Measurements from ENCODE around the gene CACNA1S.

Gene CACNA1S

DNA sequence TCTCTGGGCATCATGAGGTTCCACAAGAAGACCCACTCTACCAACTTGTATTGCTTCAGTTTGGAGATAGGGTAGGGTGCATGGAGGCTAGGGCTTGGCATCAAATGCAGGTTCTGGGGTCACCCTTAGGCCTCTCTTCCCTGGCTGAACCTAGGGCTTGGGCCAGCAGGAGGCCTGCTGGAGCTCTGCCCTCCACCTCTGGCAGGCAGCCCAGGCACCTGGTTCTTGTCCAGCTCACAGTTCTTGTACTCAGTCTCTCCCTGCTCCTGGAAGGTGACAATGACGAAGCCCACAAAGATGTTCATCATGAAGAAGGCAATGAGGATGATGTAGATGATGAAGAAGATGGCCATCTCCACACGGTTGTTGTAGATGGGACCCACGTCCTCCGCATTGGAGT lies 51.2 kb downstream of the CACNA1S start:
- TF ChIP-seq CTCF (IDR thresholded peaks at IDR 0.05; ENCODE audit: low read depth, low read length) = no peak
- no peak overlapping the region for H3K4me3 ChIP-seq (ENCODE audit: low read depth, low read length)

GRCh38 chr1:201060586-201060985 lies 51.6 kb downstream of the CACNA1S start:
- TF ChIP-seq CTCF (IDR thresholded peaks at IDR 0.05; ENCODE audit: low read depth, low read length) = no peak

DNA sequence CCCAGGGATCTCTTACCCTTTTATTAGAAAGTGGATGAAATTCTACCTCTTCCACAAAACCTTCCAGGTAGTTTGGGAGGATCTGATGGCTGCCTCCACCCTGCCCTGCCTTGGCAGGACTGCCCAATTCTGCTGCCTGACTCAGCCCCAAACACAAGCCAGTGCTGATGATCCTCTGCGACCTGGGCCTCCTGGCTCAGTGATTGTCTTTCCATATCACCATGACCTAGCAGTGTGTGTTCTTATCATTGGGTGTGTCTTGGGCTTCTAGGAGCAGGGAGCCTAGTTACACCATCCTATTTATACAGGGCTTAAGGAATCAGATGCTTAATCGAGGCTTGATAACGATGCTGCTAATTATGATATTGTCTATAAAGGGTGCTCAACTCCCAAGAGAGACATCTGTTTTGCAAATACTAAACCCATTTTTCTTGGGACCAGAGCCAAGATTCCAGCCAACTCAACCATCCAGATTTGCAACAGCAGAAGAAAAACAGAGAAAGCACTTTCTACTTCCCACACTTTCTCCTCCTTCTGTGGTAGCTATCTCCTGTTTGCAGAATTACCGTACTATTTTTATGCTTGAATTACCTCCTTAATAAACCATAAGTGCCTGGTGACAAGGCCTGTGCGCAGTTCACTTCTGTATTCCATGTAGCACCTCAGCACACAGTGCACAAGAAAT lies 52.2 kb downstream of the CACNA1S start:
- no peak overlapping the region for H3K4me3 ChIP-seq (ENCODE audit: low read depth, low read length)
- no peak for TF ChIP-seq CTCF (IDR thresholded peaks at IDR 0.05; ENCODE audit: low read depth, low read length)

More at GRCh38 chr1:201060586-201060985, 51.6 kb downstream of the CACNA1S start:
- H3K4me3 ChIP-seq (ENCODE audit: low read depth, low read length) = no peak overlapping the region

GRCh38 chr1:201059401-201059800 lies 52.8 kb downstream of the CACNA1S start:
- TF ChIP-seq CTCF (IDR thresholded peaks at IDR 0.05; ENCODE audit: low read depth, low read length) = no peak
- no peak overlapping the region for H3K4me3 ChIP-seq (ENCODE audit: low read depth, low read length)

DNA sequence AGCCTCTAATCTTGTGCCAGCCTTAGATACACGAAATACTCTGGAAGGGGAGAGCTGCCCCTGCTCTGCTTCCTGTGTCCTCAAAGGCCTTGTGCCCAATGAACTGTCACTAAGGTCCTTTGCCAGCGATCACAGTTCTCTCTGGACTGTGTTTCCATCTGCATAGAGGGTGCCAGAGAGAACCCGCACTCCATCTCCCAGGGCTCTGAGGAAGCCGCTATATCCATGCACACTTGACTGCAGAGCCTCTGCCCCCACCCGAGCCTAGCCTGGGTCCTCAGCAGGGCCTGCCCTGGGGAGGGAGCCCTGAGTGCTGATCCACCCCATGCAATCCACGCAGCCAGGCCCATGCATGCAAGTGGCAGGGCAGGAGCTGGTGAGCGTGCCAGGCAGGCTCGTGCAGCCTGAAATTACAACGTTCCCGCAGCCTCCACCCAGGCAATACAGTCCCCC lies 58.1 kb downstream of the CACNA1S start:
- no peak overlapping the region for H3K4me3 ChIP-seq (ENCODE audit: low read depth, low read length)
- TF ChIP-seq CTCF (IDR thresholded peaks at IDR 0.05; ENCODE audit: low read depth, low read length) = no peak

DNA sequence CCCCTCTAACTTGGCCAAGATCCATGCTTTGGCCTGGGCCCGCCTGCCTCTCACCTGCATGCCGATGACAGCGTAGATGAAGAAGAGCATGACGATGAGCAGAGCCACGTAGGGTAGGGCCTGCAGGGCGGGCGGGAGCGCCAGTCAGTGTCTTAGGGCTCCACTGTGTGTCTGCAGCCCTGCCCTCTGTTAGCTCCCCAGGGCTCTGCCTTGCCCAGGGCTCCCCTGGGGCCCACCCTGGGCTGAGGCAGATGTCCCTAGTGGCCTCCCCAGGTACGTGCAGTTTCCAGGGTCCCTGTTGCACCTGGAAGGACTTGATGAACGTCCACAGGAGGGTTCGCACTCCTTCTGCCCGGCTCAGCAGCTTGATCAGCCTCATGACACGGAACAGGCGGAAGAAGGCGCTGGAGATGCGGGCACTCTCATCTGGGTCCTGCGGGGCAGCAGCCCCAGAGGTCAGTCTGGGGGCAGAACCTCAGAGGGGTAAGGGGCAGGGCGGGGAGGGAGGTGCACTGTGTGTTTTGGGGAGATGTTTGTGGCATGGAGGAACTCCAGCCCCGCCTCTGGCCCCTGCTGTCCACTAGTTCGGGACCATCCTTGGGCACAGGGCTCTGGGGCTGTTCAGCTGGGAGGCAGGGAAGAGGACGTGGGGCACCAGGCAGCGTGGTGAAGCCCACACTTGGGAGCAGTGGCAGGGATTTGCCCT lies 58.9 kb downstream of the CACNA1S start:
- no peak for TF ChIP-seq CTCF (IDR thresholded peaks at IDR 0.05; ENCODE audit: low read depth, low read length)
- H3K4me3 ChIP-seq (ENCODE audit: low read depth, low read length) = no peak overlapping the region

DNA sequence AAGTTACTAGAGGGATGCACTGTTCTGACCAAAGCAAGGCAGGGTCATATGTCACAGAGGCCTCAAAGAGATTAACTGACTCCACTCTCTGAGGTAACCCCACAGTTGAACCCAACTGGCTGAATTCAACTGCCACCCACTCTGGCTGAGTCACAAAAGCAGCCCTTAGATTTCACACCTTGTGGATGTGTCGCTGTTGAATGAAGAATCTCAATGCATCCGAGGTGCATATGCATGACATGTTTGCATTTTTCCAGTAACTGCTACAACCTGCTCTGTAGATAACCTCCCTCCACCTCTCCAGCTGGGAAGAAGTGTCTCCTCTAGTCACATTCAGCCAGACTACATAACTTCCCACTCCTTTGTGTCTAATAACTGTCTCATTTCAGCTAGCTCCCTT lies 60.8 kb downstream of the CACNA1S start:
- TF ChIP-seq CTCF (IDR thresholded peaks at IDR 0.05; ENCODE audit: low read depth, low read length) = no peak
- no peak overlapping the region for H3K4me3 ChIP-seq (ENCODE audit: low read depth, low read length)

Data from WI38 (cell line).